Activated CD8-positive, alpha-beta T cell treated with anti-CD3 and anti-CD28 coated beads for 36 hours (primary cell): ENCODE data around the gene SPATA46. TPM values are rescaled to one million over a fixed set of nuclear protein-coding genes. Genes with fewer than 3 reads are reported as not detected.

Experiments
- ATAC-seq: fragments of 200-7000 bp; cut with Tn5 transposase; one replicate; pipeline ENCODE4 v1.10.0; 2021; ENCODE audit warnings: mild to moderate bottlenecking, moderate library complexity
- CTCF ChIA-PET: fragments of 350-600 bp; sonication (Branson Sonifier 250); formaldehyde crosslinking; loops from one replicate; lab custom pipeline; 2021; ENCODE audit warnings: antibody characterized with exemption; lab: Charles Lee
- POLR2A ChIA-PET: fragments of 350-600 bp; sonication (Branson Sonifier 250); formaldehyde crosslinking; loops from one replicate; lab custom pipeline; 2021; ENCODE audit warnings: antibody characterized with exemption; lab: Charles Lee
- DNase-seq: peaks from one replicate; pipeline ENCODE4 v3.0.0-alpha.2; 2020
- H3K27ac Mint-ChIP-seq: one replicate; pipeline ENCODE4 v1.8.0; 2021; ENCODE audit warnings: mild to moderate bottlenecking, mixed read lengths
- H3K27me3 Mint-ChIP-seq: one replicate; pipeline ENCODE4 v1.8.0; 2021; ENCODE audit warnings: mixed read lengths
- H3K36me3 Mint-ChIP-seq: one replicate; pipeline ENCODE4 v1.8.0; 2021; ENCODE audit warnings: low read depth, mixed read lengths
- H3K4me1 Mint-ChIP-seq: one replicate; pipeline ENCODE4 v1.8.0; 2021; ENCODE audit warnings: low read depth, mixed read lengths
- H3K4me3 Mint-ChIP-seq: one replicate; pipeline ENCODE4 v1.8.0; 2021; ENCODE audit warnings: mild to moderate bottlenecking, moderate library complexity, mixed read lengths
- H3K9me3 Mint-ChIP-seq: one replicate; pipeline ENCODE4 v1.8.0; 2021; ENCODE audit warnings: mixed read lengths
- intact Hi-C: fragments of 100-400 bp; cut with micrococcal nuclease; formaldehyde crosslinking; loops from one replicate; pipeline ENCODE4 v1.10.0; 2022
- microRNA-seq: library from miRNA; unstranded; fragments of <30 nt; microRNA quantifications from one replicate; pipeline ENCODE4 v1.2.0, GENCODE V29; 2022; ENCODE audit warnings: borderline microRNAs expressed, borderline replicate concordance
- total RNA-seq, 2 experiments: library from RNA; stranded (reverse); gene quantifications; one replicate each; pipeline ENCODE4 v1.2.3, GENCODE V29; 2021
- TF ChIP-seq, protein P1 (sequence below): fragments of 200-600 bp; IDR thresholded peaks from one replicate; pipeline ENCODE4 v1.8.0; 2022; ENCODE audit warnings: antibody characterized with exemption, mild to moderate bottlenecking

Gene SPATA46
- total RNA-seq, 2 experiments from 2014 or later: not detected

- DNase-seq: no peak
- Mint-ChIP-seq H3K4me1 (no peaks in the 10 kb centered on the region), H3K36me3 (no peaks in the 10 kb centered on the region), H3K27me3 (no peaks in the 10 kb centered on the region), H3K4me3 (no peak overlapping the region), H3K27ac (no peak overlapping the region), H3K9me3 (no peaks in the 10 kb centered on the region)
- POLR2A ChIA-PET: no interaction called here
- no peak for ATAC-seq
- CTCF ChIA-PET: no interaction called here
- TF ChIP-seq, protein P1, sequence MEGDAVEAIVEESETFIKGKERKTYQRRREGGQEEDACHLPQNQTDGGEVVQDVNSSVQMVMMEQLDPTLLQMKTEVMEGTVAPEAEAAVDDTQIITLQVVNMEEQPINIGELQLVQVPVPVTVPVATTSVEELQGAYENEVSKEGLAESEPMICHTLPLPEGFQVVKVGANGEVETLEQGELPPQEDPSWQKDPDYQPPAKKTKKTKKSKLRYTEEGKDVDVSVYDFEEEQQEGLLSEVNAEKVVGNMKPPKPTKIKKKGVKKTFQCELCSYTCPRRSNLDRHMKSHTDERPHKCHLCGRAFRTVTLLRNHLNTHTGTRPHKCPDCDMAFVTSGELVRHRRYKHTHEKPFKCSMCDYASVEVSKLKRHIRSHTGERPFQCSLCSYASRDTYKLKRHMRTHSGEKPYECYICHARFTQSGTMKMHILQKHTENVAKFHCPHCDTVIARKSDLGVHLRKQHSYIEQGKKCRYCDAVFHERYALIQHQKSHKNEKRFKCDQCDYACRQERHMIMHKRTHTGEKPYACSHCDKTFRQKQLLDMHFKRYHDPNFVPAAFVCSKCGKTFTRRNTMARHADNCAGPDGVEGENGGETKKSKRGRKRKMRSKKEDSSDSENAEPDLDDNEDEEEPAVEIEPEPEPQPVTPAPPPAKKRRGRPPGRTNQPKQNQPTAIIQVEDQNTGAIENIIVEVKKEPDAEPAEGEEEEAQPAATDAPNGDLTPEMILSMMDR: no peak
- intact Hi-C loops: no loop called here
Measured at GRCh38 chr1:162327788-162328165, 48.9 kb downstream of the SPATA46 start.

DNA sequence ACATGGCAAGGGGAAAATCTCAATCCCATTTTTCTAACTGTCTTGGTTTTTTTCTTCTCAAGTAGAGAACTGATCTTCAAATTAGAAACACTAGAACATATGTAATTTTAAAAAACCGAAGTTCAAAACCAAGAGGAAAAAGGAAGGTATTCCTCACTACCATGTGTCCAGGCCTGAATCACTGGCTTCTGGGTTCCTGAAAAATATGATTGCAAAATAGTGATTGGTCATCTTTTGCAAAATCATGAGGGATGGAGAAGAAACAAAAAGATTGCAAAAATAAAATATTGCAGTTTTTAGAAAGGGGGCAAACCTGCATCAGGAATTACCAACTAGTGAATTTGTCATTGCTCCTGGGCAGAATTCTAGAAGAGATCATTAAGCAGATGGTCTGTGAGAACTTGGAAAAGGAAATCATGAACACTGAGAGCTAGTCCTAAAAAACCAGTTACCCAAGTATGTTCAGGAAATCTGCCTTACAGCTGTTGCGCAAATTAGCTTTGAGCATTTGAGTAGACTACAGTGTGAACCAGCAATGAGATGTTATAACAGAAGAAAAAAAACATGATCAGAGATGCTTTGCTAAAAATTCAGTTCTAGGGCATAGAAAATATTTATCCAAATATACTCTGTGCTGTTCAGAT is 49.4 kb downstream of the SPATA46 start:
- DNase-seq (no peak), ATAC-seq (no peak)
- Mint-ChIP-seq H3K4me3 (no peak overlapping the region), H3K36me3 (no peaks in the 10 kb centered on the region), H3K9me3 (no peaks in the 10 kb centered on the region), H3K27ac (no peak overlapping the region), H3K27me3 (no peaks in the 10 kb centered on the region), H3K4me1 (no peaks in the 10 kb centered on the region)
- POLR2A ChIA-PET: no interaction called here
- intact Hi-C loops: no loop called here
- TF ChIP-seq, protein P1: no peak
- CTCF ChIA-PET: no interaction called here

- Mint-ChIP-seq H3K4me1 (no peaks in the 10 kb centered on the region), H3K4me3 (no peak overlapping the region), H3K36me3 (no peaks in the 10 kb centered on the region), H3K9me3 (no peaks in the 10 kb centered on the region), H3K27me3 (no peaks in the 10 kb centered on the region), H3K27ac (no peak overlapping the region)
- CTCF ChIA-PET: no interaction called here
- intact Hi-C loops: no loop called here
- ATAC-seq (no peak), DNase-seq (no peak)
- TF ChIP-seq, protein P1: no peak
- POLR2A ChIA-PET: no interaction called here
Measured at GRCh38 chr1:162326559-162326958, 50.1 kb downstream of the SPATA46 start.

- TF ChIP-seq, protein P1: no peak
- no peaks in the 10 kb centered on the region for H3K36me3 Mint-ChIP-seq
- DNase-seq (no peak), ATAC-seq (no peak)
- no peaks in the 10 kb centered on the region for H3K9me3 Mint-ChIP-seq
- H3K4me1 Mint-ChIP-seq: no peaks in the 10 kb centered on the region
- H3K27me3 Mint-ChIP-seq: peaks cover 5% of the 10 kb centered on the region
- POLR2A ChIA-PET: no interaction called here
- H3K27ac Mint-ChIP-seq: no peak overlapping the region
- intact Hi-C loops: no loop called here
- no peak overlapping the region for H3K4me3 Mint-ChIP-seq
- CTCF ChIA-PET: no interaction called here
Measured at GRCh38 chr1:162324396-162324795, 52.3 kb downstream of the SPATA46 start.

Small RNA genes within 50 kb of the gene (microRNA-seq; reads per million reads assigned to microRNA genes)
- not detected for gene MIR556

Other genes with a start within 250 kb of the SPATA46 start
- gene C1orf226, start 4.9 kb upstream of the SPATA46 start, total RNA-seq: under 1 TPM; 0.07 to 0.20 TPM
- gene SH2D1B, start 35.3 kb upstream of the SPATA46 start, total RNA-seq: not detected
- 10 to 100 TPM; 44.7 to 45.6 TPM for gene UHMK1, start 121.0 kb upstream of the SPATA46 start, total RNA-seq
- gene UAP1, start 184.9 kb upstream of the SPATA46 start, total RNA-seq: 10 to 100 TPM; 37.9 to 40.6 TPM